Stimulated activated CD4-positive, alpha-beta T cell treated with anti-CD3 and anti-CD28 coated beads, Interleukin-1b, Interleukin-23, amount 100 ng/mL, for 24 hours (primary cell): ENCODE data around the gene LBHD2.
A peak's percentile ranks its signal among the peaks of the same experiment; 100 is the strongest.
"Not testable (repeated sequence)": the region's sequence is repeated elsewhere in the genome, so short reads cannot be mapped to it uniquely, and the experiment has no call there.

Source experiments
- DNase-seq, 4 experiments: peaks; one replicate each; pipeline ENCODE4 v3.0.0-alpha.2; 2020; ENCODE audit warnings: low read depth in 4 of 4, low spot score in 1 of 4

The LBHD2 gene

GRCh38 chr14:103103461-103104388 lies 19.7 kb downstream of the LBHD2 start:
- no peak for DNase-seq

- no peak for DNase-seq
These were observed 20.3 kb downstream of the LBHD2 start for GRCh38 chr14:103104389-103104653.

GRCh38 chr14:103104654-103105452 lies 20.8 kb downstream of the LBHD2 start:
- peak; percentile 47 to 62 (median 58) for DNase-seq

GRCh38 chr14:103105580-103106150 lies 21.7 kb downstream of the LBHD2 start:
- no peak for DNase-seq

GRCh38 chr14:103107455-103107854 lies 23.4 kb downstream of the LBHD2 start:
- DNase-seq = no peak

GRCh38 chr14:103107941-103108748 lies 24.1 kb downstream of the LBHD2 start:
- no peak for DNase-seq

- DNase-seq = no peak
These were observed 24.8 kb downstream of the LBHD2 start for GRCh38 chr14:103108749-103109207.

GRCh38 chr14:103109535-103110441 lies 25.8 kb downstream of the LBHD2 start:
- no peak for DNase-seq

GRCh38 chr14:103110681-103111231 lies 26.7 kb downstream of the LBHD2 start:
- no peak for DNase-seq

- no peak for DNase-seq
These were observed 27.3 kb downstream of the LBHD2 start for GRCh38 chr14:103111232-103111868.

- no peak for DNase-seq
These were observed 28.6 kb downstream of the LBHD2 start for GRCh38 chr14:103112400-103113243.

GRCh38 chr14:103113303-103113702 lies 29.3 kb downstream of the LBHD2 start:
- no peak for DNase-seq

GRCh38 chr14:103113774-103114173 lies 29.8 kb downstream of the LBHD2 start:
- no peak for DNase-seq

- DNase-seq = not testable (repeated sequence)
These were observed 31.2 kb downstream of the LBHD2 start for GRCh38 chr14:103115086-103115679.

- DNase-seq = no peak
These were observed 32.0 kb downstream of the LBHD2 start for GRCh38 chr14:103115845-103116572.

GRCh38 chr14:103116636-103117035 lies 32.6 kb downstream of the LBHD2 start:
- no peak for DNase-seq

- DNase-seq = not testable (repeated sequence)
These were observed 33.5 kb downstream of the LBHD2 start for GRCh38 chr14:103117499-103117898.
